Activated naive CD4-positive, alpha-beta T cell treated with anti-CD3 and anti-CD28 coated beads for 36 hours (primary cell): ENCODE data around the gene RANBP3. TPM values are rescaled to one million over a fixed set of nuclear protein-coding genes. Genes with fewer than 3 reads are reported as not detected.

ENCODE experiments used
- CTCF ChIA-PET: fragments of 350-600 bp; sonication (Branson Sonifier 250); formaldehyde crosslinking; loops from one replicate; lab custom pipeline; 2021; ENCODE audit warnings: antibody characterized with exemption; lab: Charles Lee
- DNase-seq: peaks from one replicate; pipeline ENCODE4 v3.0.0-alpha.2; 2020
- H3K27ac Mint-ChIP-seq: one replicate; pipeline ENCODE4 v1.8.0; 2021; ENCODE audit warnings: mild to moderate bottlenecking, mixed read lengths
- H3K27me3 Mint-ChIP-seq: one replicate; pipeline ENCODE4 v1.8.0; 2021; ENCODE audit warnings: low read depth, mixed read lengths
- H3K36me3 Mint-ChIP-seq: one replicate; pipeline ENCODE4 v1.8.0; 2021; ENCODE audit warnings: low read depth, mixed read lengths
- H3K4me1 Mint-ChIP-seq: one replicate; pipeline ENCODE4 v1.8.0; 2021; ENCODE audit warnings: low read depth, mixed read lengths
- H3K4me3 Mint-ChIP-seq: one replicate; pipeline ENCODE4 v1.8.0; 2021; ENCODE audit warnings: mild to moderate bottlenecking, moderate library complexity, mixed read lengths
- H3K9me3 Mint-ChIP-seq: one replicate; pipeline ENCODE4 v1.8.0; 2021; ENCODE audit warnings: mixed read lengths
- intact Hi-C: fragments of 100-400 bp; cut with micrococcal nuclease; formaldehyde crosslinking; loops from one replicate; pipeline ENCODE4 v1.15.1; 2023
- total RNA-seq, 2 experiments: library from RNA; stranded (reverse); gene quantifications; one replicate each; pipeline ENCODE4 v1.2.3, GENCODE V29; 2021

Gene RANBP3
- total RNA-seq, 2 experiments from 2014 or later: 77.9 to 80.5 TPM

DNA sequence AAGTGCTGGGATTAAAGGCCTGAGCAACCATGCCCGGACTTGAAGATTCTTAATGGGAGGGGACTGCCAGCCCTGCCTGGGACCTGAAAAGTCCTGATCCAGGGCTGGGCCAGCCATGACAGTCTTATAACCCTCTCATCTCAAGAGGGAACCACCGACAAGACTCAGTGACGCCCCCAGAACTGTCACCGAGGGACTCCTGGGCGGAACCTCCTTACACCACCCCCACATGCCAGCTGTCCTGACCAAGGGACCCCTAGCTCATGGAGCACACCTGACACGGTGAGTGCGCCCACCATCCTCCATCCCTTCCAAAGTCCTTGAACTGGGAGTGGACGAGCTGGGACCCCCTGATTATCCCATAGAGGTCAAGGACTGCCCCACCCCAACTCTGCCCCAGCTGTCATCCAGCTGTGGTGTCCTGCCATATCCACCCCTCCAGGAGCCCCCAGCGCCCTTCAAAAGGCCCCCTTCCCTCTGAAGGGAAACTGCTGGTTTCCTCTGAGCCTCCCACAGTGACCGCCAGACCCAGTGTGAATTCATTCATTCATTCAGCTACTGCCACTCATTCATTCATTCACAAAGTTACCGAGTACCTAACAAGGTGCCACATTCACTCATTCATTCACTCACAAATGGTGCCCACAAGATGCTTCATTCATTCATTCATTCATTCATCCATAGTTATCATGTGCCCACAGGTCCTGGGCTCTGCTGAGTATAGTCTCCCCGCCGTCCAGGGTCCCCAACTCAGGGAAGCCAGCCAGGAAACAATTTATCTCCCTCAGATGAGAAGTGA lies 78.0 kb downstream of the RANBP3 start:
- CTCF ChIA-PET: interaction anchor here (1.1 to 5.9 kb wide), 2 partner anchors 15 to 96 kb away, joined by 3 to 48 read pairs; partner anchors contain the start of gene NRTN
- Mint-ChIP-seq H3K36me3 (peaks cover 6% of the 10 kb centered on the region), H3K4me3 (no peak overlapping the region), H3K9me3 (no peaks in the 10 kb centered on the region), H3K27ac (peak overlapping the region; percentile 30), H3K4me1 (peaks cover 20% of the 10 kb centered on the region), H3K27me3 (no peaks in the 10 kb centered on the region)
- intact Hi-C loops: loop anchor here (5.0 kb wide), 1 partner anchor 278 kb away; the partner anchor contains the start of genes SAFB and SAFB2
- no peak for DNase-seq

DNA sequence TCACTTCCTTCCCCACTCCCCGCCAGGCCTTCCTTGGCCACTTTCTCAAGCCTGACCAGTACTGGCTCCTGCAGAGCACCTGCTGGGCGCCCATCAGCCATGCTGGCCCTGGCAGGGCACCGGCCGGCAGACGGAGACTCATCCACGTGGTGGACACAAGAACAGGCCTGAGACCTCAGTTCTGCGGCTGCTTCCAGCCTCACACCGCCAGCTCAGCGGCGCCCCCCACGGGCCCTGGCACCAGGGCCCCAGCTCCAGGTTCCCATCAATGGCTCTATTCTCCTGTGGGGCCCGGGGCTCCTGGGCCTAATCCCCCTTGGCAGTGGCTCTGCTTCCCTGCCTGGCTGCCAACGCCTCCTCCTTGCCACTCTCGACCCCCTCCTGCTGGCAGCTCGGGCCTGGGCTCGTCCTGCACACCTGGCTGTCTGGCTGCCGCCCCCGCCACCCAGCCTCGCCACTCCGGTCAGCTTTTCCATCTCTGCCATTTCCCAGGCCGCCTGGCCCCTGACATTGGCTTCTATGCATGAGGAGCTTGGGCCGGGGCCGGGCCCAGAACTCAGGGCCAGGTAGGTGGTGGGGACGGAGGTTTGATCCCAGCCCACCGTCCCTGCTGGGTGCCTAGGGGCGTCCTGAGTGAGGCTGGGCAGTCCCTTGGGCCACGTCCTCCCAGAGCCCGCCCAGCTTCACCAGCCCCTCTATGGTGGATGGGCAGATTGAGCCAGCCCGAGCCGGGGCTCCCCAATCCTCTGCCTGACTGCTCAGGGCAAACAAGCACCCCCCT lies 80.6 kb downstream of the RANBP3 start:
- CTCF ChIA-PET: interaction anchor here (1.0 kb wide), 1 partner anchor 93 kb away, joined by 3 read pairs; no protein-coding TSS in a partner anchor
- no peak for DNase-seq
- no peak overlapping the region for H3K27ac Mint-ChIP-seq
- peaks cover 4% of the 10 kb centered on the region for H3K36me3 Mint-ChIP-seq
- intact Hi-C loops: no loop called here
- no peaks in the 10 kb centered on the region for H3K9me3 Mint-ChIP-seq
- no peak overlapping the region for H3K4me3 Mint-ChIP-seq
- peaks cover 15% of the 10 kb centered on the region for H3K4me1 Mint-ChIP-seq
- no peaks in the 10 kb centered on the region for H3K27me3 Mint-ChIP-seq

DNA sequence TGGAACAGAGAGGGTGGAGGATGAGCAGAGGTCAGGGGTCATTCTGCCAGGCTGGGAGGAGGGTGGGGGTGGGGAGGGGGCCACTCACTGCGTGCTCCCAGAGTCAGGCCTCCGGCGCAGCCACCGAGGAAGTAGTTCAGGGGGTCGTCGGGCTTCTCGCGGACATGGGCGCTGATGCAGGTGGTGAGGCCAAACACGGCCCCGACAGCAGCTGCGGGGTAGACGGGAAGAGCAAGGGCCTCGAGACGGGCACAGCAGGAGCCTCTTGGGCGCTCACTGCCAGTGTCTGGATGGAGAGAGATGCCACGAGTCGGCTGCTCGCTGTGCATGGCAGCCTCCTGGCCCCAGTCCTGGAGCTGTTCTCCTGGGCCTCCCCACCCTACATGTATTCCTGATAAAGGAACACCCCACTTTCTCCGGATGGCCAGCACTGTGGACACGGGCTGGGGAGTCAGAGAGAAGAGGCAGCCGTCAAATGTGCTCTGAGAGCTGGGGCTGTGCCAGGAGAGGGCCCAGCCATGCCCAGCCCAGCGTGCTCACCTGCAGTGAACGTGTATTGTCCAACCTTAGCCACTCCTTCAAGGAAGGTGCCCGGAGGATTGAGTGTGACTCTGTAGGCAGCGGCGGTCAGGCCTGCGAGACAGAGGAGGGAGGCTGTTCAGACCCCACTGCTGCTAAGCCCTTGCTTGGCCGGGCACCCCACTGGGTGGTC lies 81.4 kb downstream of the RANBP3 start:
- H3K9me3 Mint-ChIP-seq: no peaks in the 10 kb centered on the region
- CTCF ChIA-PET: interaction anchor here (1.0 kb wide), 1 partner anchor 93 kb away, joined by 3 read pairs; no protein-coding TSS in a partner anchor
- peaks cover 4% of the 10 kb centered on the region for H3K36me3 Mint-ChIP-seq
- no peak overlapping the region for H3K27ac Mint-ChIP-seq
- no peaks in the 10 kb centered on the region for H3K27me3 Mint-ChIP-seq
- H3K4me3 Mint-ChIP-seq: no peak overlapping the region
- no peak for DNase-seq
- H3K4me1 Mint-ChIP-seq: peaks cover 12% of the 10 kb centered on the region
- intact Hi-C loops: no loop called here

DNA sequence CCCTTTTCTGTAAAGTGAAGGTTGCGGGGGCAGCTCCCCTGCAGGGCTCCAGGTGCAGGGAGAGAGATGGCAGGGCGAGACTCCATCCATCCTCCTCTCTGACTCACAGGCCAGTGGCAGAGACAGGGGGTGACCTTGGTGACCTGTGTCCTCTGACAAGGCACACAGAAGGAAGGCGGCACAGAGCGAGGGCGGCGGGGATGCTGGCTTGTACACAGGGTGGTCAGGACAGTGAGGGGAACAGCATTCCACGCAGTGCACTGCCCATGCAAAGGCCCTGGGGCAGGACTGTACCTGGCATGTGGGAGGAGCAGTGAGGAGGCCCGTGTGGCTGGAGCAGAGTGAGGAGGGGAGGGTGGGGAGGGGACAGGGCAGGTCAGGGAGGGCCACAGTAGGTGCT lies 82.0 kb downstream of the RANBP3 start:
- no peak overlapping the region for H3K4me3 Mint-ChIP-seq
- H3K36me3 Mint-ChIP-seq: peaks cover 4% of the 10 kb centered on the region
- no peaks in the 10 kb centered on the region for H3K27me3 Mint-ChIP-seq
- H3K27ac Mint-ChIP-seq: no peak overlapping the region
- CTCF ChIA-PET: interaction anchor here (1.4 kb wide), 1 partner anchor 92 kb away, joined by 5 read pairs; no protein-coding TSS in a partner anchor
- no peaks in the 10 kb centered on the region for H3K9me3 Mint-ChIP-seq
- peaks cover 7% of the 10 kb centered on the region for H3K4me1 Mint-ChIP-seq
- intact Hi-C loops: no loop called here
- DNase-seq: no peak

DNA sequence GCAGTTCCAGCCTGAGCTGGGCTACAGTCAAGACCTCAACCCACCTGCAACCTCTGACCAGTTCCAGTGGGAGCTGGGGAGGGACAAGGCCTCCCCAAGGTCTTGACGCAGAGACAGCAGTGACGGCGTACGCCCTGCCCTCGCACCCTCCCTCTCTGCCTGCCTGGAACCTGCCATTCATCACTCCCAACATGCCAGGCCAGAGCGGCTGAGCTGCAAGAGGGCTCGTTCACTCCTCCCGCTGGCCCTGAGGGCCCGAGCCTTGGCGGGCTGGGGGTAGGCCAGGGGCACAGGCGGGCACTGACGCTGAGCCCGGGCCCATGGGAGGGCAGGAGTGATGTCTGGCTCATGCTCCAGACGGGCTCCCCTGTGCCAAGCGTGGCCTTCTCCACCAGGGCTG lies 82.5 kb downstream of the RANBP3 start:
- Mint-ChIP-seq H3K27ac (no peak overlapping the region), H3K27me3 (no peaks in the 10 kb centered on the region), H3K36me3 (peaks cover 4% of the 10 kb centered on the region), H3K4me1 (peaks cover 6% of the 10 kb centered on the region), H3K9me3 (no peaks in the 10 kb centered on the region), H3K4me3 (no peak overlapping the region)
- DNase-seq: no peak
- intact Hi-C loops: no loop called here
- CTCF ChIA-PET: interaction anchor here (1.4 kb wide), 1 partner anchor 91 kb away, joined by 5 read pairs; no protein-coding TSS in a partner anchor

DNA sequence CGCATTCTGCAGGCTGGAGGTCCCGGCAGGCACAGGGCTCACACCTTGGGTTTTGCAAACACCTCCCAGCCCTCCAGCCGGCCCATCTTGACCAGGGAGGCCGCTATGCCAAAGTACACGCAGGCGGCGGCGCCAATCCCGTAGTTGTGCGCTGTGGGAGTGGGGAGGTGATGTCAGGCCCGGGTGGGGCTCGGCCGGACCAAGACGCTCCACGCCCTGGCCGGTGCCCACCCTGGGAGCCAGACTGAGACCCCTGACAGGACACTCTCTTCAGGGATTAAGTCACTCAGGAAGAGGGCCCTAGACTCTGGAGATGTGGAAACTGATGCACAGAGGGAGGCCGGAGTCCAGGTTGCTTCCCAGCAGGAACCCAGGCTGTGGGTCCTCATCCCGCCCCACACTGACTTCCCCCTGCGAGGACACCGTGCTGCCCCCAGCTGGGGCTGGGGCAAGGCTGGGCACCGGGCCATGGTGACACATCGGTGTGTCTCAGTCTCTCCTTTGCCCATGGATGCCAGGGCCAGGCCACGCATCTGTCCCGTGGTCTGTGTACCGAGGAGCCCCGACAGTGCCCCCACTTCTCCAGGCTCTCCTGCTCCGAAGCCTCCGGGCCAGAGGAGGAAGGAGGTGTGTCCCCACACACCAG lies 83.1 kb downstream of the RANBP3 start:
- Mint-ChIP-seq H3K36me3 (peaks cover 2% of the 10 kb centered on the region), H3K9me3 (no peaks in the 10 kb centered on the region), H3K4me1 (peaks cover under 1% of the 10 kb centered on the region), H3K4me3 (no peak overlapping the region), H3K27ac (no peak overlapping the region), H3K27me3 (peaks cover under 1% of the 10 kb centered on the region)
- no peak for DNase-seq
- intact Hi-C loops: no loop called here
- CTCF ChIA-PET: interaction anchor here (1.4 kb wide), 1 partner anchor 91 kb away, joined by 5 read pairs; no protein-coding TSS in a partner anchor

DNA sequence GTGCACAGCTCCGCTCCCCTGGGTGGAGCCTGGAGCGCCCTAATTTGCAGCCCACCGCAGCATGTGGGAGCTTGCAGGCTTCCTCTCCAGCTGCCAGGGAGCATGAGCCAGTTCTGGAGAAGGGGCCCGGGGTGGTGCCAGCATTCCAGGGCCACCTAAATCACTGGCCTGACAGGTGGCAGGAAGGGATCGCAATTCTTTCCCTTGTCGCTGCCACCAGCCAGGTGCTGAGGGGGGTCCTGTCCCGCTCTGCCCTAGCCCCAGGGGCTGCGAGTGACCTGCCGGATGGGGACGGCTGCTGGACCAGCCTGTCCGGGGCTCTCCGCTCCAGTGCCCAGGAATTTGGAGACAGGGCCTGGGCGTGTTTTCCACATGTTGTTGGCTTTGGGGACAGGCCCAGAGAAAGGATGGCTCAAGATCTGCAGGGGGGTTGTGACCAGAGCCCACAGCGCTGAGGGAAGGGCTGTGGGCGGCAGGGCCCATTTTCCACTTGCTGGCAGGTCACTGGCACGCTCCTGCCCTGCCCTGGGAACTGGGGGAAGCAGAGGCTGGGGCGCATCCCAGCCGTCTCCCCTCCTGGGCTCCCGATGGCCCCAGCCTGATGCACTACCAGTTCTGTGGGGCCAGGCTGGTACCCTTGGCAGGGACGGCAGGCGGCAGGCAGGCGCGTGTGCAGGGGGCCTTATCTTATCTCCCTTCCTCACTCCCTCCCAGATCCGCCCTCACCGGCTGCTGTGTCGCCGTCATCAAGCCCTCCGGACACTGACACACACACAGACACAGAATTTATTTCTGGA lies 83.8 kb downstream of the RANBP3 start:
- no peak for DNase-seq
- intact Hi-C loops: no loop called here
- no peak overlapping the region for H3K27ac Mint-ChIP-seq
- H3K9me3 Mint-ChIP-seq: no peaks in the 10 kb centered on the region
- H3K4me1 Mint-ChIP-seq: no peaks in the 10 kb centered on the region
- CTCF ChIA-PET: interaction anchor here (4.4 kb wide), 1 partner anchor 90 kb away, joined by 28 read pairs; no protein-coding TSS in a partner anchor
- peaks cover 6% of the 10 kb centered on the region for H3K27me3 Mint-ChIP-seq
- no peak overlapping the region for H3K4me3 Mint-ChIP-seq
- peaks cover 2% of the 10 kb centered on the region for H3K36me3 Mint-ChIP-seq

DNA sequence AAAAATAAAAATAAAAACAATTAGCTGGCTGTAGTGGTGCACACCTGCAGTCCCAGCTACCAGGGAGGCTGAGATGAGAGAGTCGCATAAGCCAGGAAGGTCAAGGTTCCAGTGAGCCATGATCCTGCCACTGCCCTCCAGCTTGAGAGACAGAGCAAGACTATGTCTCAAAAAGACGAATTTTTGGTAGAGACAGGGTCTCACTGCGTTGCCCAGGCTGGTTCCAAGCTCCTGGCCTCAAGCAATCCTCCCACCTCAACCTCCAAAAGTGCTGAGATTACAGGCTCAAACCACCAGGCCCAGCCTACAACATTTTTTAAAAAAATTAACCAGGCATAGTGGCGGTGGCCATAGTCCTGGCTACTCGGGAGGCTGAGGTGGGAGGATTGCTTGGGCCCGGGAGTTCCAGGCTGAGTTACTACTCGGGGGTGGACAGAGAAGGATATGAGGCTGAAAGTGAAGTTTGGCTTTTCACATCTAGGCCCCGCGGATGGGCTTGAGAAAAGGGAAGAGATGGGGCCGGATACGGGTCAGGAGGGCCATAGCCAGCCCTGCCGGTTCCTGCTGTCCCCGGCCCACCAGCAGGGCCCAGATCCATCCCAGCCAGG lies 84.5 kb downstream of the RANBP3 start:
- no peak overlapping the region for H3K27ac Mint-ChIP-seq
- intact Hi-C loops: no loop called here
- H3K36me3 Mint-ChIP-seq: peaks cover 2% of the 10 kb centered on the region
- peaks cover 6% of the 10 kb centered on the region for H3K27me3 Mint-ChIP-seq
- H3K4me1 Mint-ChIP-seq: no peaks in the 10 kb centered on the region
- CTCF ChIA-PET: interaction anchor here (1.0 to 4.4 kb wide), 2 partner anchors 62 to 89 kb away, joined by 3 to 28 read pairs; no protein-coding TSS in a partner anchor
- H3K4me3 Mint-ChIP-seq: no peak overlapping the region
- H3K9me3 Mint-ChIP-seq: no peaks in the 10 kb centered on the region
- no peak for DNase-seq

DNA sequence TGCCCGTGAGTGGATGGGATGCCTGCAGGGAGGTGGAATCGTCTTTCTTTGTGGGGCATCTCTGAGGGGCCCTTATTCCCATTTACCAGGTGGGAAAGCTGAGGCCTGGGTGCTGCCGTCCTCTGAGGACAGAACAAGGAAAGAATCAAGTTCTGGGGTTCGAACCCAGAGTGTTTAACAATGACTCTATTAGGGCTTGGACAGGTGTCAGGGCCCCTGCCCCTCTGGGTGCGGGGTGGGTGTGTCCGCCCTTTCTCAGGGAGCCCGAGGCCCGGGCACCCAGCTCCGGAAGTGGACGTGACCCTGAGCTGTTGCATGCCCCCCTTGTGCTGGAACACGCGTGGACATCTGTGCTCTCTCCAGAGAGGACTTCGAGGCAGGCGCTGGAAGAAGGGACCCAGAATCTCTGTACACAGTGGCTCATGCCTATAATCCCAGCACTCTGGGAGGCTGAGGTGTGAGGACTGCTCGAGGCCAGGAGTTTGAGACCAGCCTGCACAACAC lies 85.1 kb downstream of the RANBP3 start:
- Mint-ChIP-seq H3K9me3 (no peaks in the 10 kb centered on the region), H3K4me1 (no peaks in the 10 kb centered on the region), H3K27me3 (peaks cover 6% of the 10 kb centered on the region), H3K4me3 (no peak overlapping the region), H3K36me3 (peaks cover 2% of the 10 kb centered on the region), H3K27ac (no peak overlapping the region)
- CTCF ChIA-PET: interaction anchor here (1.0 to 4.4 kb wide), 2 partner anchors 62 to 89 kb away, joined by 3 to 28 read pairs; no protein-coding TSS in a partner anchor
- DNase-seq: no peak
- intact Hi-C loops: loop anchor here (1.0 kb wide), 1 partner anchor 89 kb away; no protein-coding TSS in a partner anchor

DNA sequence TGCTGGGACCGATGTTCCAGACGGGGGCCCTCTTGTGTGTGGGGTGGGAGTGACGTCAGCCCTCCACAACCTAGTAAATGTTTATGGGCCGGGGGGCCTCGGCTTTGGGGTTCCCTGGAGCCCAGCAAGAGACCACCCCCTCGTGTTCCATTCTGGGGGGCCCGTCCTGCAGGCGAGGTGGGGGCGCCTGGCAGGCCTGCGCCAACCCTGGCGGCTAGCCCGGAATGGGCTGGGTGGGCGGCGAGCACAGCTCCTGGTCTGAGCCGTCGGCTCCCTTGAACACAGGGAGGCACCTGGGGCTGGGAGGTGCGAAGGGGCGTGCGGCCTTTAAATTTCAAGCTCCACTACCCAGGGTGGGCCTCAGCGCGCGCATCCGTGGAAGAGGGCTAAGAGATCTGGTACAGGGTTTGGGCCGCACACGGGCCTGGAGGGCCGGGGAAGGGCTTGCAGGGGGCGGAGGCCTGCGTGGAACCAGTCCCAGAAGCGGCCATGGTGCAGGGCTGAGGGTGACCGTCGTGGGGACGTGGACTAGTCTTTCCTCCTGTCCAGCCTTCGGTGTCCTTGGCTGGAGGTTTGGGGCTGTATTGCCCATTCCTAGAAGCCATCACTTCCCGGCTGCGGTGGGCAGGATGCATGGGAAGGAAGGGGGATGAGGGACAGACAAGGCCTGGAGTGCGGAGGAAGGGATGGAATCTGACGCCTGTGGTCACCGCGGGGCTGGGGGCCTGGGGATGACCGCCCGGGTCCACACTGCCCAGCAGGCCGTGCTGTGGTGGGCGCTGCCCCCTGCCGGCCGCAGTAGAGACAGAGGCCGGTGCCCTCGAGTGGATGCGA lies 85.8 kb downstream of the RANBP3 start:
- Mint-ChIP-seq H3K27me3 (peaks cover 6% of the 10 kb centered on the region), H3K9me3 (no peaks in the 10 kb centered on the region), H3K36me3 (peaks cover 2% of the 10 kb centered on the region), H3K4me1 (no peaks in the 10 kb centered on the region), H3K27ac (no peak overlapping the region), H3K4me3 (no peak overlapping the region)
- intact Hi-C loops: loop anchor here (1.0 kb wide), 1 partner anchor 88 kb away; no protein-coding TSS in a partner anchor
- CTCF ChIA-PET: interaction anchor here (0.6 to 4.4 kb wide), 2 partner anchors 23 to 88 kb away, joined by 3 to 28 read pairs; no protein-coding TSS in a partner anchor
- DNase-seq: peak; percentile 35
